ENCODE results near the gene ITPK1.

ITPK1 gene

DNA sequence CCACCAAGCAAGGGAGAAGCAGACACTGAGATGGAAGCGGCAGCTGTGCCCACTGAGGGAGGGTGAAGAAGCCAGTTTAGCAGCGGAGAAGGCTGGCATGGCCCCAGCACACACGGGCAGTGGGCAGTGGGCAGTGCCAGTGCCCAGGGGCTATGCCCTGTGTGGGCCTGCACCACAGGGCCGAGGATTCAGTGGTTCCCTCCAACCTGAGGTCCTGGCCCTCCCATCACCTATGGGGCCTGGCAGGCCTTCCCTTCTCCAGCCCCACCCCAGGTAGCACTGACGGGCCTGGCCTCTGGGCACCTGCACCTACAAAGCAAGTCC is 81.1 kb downstream of the ITPK1 start:
- TF ChIP-seq NFIC (IDR thresholded peaks at IDR 0.05) (no peak), TAF1 (IDR thresholded peaks at IDR 0.05; ENCODE audit: low read depth) (no peak), USF1 (IDR thresholded peaks at IDR 0.05) (no peak), EGR1 (IDR thresholded peaks at IDR 0.05) (no peak), CEBPB (IDR thresholded peaks at IDR 0.05) (no peak), ZBTB7A (IDR thresholded peaks at IDR 0.05; ENCODE audit: low read depth) (no peak), RAD21 (IDR thresholded peaks at IDR 0.05; ENCODE audit: low read depth) (no peak), EP300 (IDR thresholded peaks at IDR 0.05; ENCODE audit: borderline replicate concordance) (no peak), CREB1 (IDR thresholded peaks at IDR 0.05; ENCODE audit: low read depth) (no peak), FOXM1 (IDR thresholded peaks at IDR 0.05; ENCODE audit: borderline replicate concordance, low read depth) (no peak), YY1 (IDR thresholded peaks at IDR 0.05; ENCODE audit: low read depth) (no peak), TCF12 (IDR thresholded peaks at IDR 0.05; ENCODE audit: low read depth) (no peak), REST (IDR thresholded peaks at IDR 0.05; ENCODE audit: low read depth) (no peak), TEAD4 (IDR thresholded peaks at IDR 0.05) (no peak)
- TF ChIP-seq, protein P1, sequence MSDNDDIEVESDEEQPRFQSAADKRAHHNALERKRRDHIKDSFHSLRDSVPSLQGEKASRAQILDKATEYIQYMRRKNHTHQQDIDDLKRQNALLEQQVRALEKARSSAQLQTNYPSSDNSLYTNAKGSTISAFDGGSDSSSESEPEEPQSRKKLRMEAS (IDR thresholded peaks at IDR 0.05): no peak

DNA sequence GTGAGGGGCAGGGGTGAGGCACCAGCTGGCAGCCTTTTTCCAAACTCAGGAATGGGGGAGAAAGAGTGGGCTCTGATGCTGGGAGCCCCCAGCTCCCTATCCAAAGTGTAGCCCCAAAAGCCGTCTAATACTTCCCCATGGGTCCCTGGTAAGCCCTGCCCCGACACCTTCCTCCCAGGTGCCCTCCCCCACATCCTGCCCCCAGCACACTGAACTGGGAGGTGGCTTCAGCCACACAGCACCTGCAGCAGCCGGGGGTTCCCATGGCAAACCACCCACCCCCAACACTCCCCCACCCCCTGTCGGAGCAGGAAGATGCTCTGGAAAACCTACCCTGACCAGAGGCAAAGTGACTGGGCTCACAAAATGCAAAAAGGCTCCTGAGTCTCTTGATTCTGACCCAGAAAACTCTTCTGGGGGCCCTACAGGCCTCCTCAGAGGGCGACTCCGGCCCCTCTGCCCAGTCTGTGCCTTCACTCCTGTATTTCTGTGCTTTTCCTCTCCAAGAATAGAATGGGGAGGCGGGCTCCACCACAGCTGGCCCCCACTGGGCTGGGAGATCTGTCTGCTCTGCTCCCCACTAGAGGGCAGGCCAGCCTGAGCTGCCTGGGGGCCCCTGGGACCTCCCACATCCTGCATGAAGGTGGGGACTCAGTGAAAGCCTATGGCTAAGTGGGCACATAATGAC is 81.6 kb downstream of the ITPK1 start:
- TF ChIP-seq NFIC (IDR thresholded peaks at IDR 0.05) (no peak), RAD21 (IDR thresholded peaks at IDR 0.05; ENCODE audit: low read depth) (peak; percentile 41), ZBTB7A (IDR thresholded peaks at IDR 0.05; ENCODE audit: low read depth) (0 out of 2 replicates have a peak, but pooled peaks have one; percentile 28)

GRCh38 chr14:93033084-93033982 is 82.4 kb downstream of the ITPK1 start:
- TF ChIP-seq, protein P1 (IDR thresholded peaks at IDR 0.05): no peak
- TF ChIP-seq TAF1 (IDR thresholded peaks at IDR 0.05; ENCODE audit: low read depth) (no peak), YY1 (IDR thresholded peaks at IDR 0.05; ENCODE audit: low read depth) (no peak), USF1 (IDR thresholded peaks at IDR 0.05) (peak; percentile 25; the same call in 1 of the 2 replicates), REST (IDR thresholded peaks at IDR 0.05; ENCODE audit: low read depth) (no peak), EGR1 (IDR thresholded peaks at IDR 0.05) (no peak)

DNA sequence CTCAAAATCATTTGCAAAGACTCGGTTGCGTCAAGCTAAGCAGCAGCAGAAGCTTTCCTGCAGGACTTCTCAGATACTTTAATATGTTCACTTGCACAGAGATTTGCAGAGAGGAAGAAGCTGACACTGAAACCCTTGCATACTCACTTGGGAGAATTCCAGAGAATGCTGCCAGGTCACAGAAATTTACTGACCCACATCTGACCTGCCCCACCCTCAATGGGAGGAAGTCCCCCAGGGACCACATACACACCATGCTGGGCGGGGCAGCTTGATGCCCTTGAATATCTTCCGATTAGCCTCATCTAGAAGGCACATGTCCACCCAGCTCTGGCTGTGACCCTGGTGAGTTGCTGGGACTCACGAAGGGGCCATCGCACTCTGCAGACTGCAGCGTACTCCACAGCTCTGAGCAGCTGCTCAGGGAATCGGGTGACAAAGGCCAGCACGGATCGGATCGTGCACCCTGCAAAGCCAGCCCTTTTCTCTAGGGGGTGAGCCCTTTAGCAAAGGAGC is 83.2 kb downstream of the ITPK1 start:
- TF ChIP-seq FOXM1 (IDR thresholded peaks at IDR 0.05; ENCODE audit: borderline replicate concordance, low read depth): no peak
- TF ChIP-seq TAF1 (IDR thresholded peaks at IDR 0.05; ENCODE audit: low read depth): no peak
- TF ChIP-seq NFIC (IDR thresholded peaks at IDR 0.05): no peak
- peak; percentile 58 for TF ChIP-seq TCF12 (IDR thresholded peaks at IDR 0.05; ENCODE audit: low read depth)
- no peak; the same call in 1 of the 2 replicates for TF ChIP-seq EP300 (IDR thresholded peaks at IDR 0.05; ENCODE audit: borderline replicate concordance)
- TF ChIP-seq ZBTB7A (IDR thresholded peaks at IDR 0.05; ENCODE audit: low read depth): peak; percentile 60; the same call in 1 of the 2 replicates
- TF ChIP-seq CEBPB (IDR thresholded peaks at IDR 0.05): no peak
- TF ChIP-seq TEAD4 (IDR thresholded peaks at IDR 0.05): no peak; the same call in 1 of the 2 replicates
- TF ChIP-seq CREB1 (IDR thresholded peaks at IDR 0.05; ENCODE audit: low read depth): no peak
- TF ChIP-seq, protein P1 (IDR thresholded peaks at IDR 0.05): no peak

Measured in Ishikawa (cell line).